ENCODE data around the gene LDLRAD4. TPM values are rescaled to one million over a fixed set of nuclear protein-coding genes. Genes with fewer than 3 reads are reported as not detected.
"Not testable (repeated sequence)": the region's sequence is repeated elsewhere in the genome, so short reads cannot be mapped to it uniquely, and the experiment has no call there.

Gene LDLRAD4
- total RNA-seq, 6 donors from 2014 or later = 19.5 to 26.6 (median 24.4) TPM

DNA sequence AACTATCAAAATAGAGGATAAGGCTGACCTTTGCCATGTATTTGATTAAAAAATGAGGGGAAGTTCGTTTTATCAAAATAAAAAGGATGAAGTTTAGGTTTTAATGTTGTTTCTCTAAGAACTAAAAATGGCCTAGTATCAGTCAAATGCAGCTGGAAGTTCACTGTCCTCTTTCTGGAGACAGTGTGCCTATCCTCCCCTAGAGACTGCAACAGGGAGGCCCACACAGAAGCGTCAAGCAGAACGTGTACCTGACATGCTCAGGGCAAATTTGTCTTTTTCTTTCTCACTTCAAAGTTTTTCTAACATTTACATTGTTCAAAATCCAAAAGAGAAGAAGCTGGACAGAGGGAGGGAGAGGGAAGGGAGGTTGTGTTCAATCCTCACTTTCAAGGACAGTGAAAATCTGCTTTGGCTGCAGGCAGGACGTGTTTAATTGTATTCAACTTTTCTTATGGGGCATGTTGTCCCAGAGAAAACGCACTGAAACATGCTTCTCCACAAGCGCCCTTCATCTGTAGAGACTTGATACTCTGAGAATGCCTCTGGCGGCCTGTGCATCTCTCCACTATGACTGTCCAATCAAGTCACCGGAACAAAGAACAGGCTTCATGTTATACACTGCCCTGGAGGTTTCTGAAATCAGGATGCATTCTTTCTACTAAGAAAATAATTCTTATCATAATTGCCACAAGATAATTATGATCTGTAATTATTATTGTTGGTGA lies 442.7 kb downstream of the LDLRAD4 start:
- Histone ChIP-seq H3K27me3 (no peaks in the 10 kb centered on the region), H3K4me1 (no peaks in the 10 kb centered on the region), H3K4me3 (no peak overlapping the region), H3K27ac (no peak overlapping the region), H3K36me3 (peaks cover 0 to 24% (median 0%) of the 10 kb centered on the region in 4 donors), H3K9me3 (no peaks in the 10 kb centered on the region)
- TF ChIP-seq POLR2AphosphoS5 (IDR thresholded peaks at IDR 0.05) (no peak), EP300 (IDR thresholded peaks at IDR 0.05) (no peak), POLR2A (IDR thresholded peaks at IDR 0.05) (no peak)
- TF ChIP-seq, protein P1, sequence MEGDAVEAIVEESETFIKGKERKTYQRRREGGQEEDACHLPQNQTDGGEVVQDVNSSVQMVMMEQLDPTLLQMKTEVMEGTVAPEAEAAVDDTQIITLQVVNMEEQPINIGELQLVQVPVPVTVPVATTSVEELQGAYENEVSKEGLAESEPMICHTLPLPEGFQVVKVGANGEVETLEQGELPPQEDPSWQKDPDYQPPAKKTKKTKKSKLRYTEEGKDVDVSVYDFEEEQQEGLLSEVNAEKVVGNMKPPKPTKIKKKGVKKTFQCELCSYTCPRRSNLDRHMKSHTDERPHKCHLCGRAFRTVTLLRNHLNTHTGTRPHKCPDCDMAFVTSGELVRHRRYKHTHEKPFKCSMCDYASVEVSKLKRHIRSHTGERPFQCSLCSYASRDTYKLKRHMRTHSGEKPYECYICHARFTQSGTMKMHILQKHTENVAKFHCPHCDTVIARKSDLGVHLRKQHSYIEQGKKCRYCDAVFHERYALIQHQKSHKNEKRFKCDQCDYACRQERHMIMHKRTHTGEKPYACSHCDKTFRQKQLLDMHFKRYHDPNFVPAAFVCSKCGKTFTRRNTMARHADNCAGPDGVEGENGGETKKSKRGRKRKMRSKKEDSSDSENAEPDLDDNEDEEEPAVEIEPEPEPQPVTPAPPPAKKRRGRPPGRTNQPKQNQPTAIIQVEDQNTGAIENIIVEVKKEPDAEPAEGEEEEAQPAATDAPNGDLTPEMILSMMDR (IDR thresholded peaks at IDR 0.05) = no peak
- DNase-seq (no peak), ATAC-seq (ENCODE audit: low FRiP score in 2 of 2) (no peak)
- 81 to 87% methylated on average over 8 of the region's 8 CpGs for WGBS, 2 donors

DNA sequence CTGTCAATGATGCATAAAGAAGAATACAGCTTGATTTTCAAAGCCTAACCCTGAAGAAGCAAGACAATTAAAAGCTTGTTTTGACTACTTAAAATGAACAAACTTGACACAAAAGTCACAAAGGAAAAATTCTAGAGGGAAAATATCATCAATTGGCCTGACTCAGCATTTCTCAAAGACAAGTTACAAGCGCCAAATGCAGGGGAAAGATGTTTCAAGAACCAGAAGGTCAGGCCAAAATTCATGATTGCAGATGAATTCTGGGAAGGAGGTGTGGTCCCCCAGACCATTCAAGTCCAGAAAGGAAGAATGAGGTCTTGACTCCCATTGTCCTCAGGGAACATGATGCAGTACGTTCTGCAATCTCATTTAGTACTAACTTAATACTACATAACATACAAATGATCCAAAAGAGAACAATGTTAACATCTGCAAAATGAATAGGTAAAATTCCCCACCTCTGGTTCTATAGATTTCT lies 443.3 kb downstream of the LDLRAD4 start:
- TF ChIP-seq, protein P1 (IDR thresholded peaks at IDR 0.05) = no peak
- TF ChIP-seq POLR2AphosphoS5 (IDR thresholded peaks at IDR 0.05) (no peak), POLR2A (IDR thresholded peaks at IDR 0.05) (no peak), EP300 (IDR thresholded peaks at IDR 0.05) (no peak)

DNA sequence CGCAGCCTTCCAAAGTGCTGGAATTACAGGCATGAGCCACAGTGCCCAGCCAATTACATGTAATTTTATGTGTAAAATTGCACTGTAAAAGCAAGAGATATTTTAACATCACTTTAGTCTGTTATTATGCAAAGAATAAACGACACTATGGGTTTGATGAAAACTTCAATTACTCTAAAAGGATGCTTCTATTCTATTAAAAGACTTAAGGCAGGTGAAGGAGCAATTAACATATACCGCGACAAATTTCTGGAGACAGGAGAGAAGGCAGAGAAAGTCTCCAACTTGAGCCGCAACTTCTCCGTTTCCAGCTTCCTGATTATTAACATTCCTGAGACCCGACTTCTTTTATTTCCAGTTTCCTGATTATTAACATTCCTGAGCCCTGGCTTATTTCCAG lies 454.1 kb downstream of the LDLRAD4 start:
- TF ChIP-seq EP300 (IDR thresholded peaks at IDR 0.05) (no peak), POLR2AphosphoS5 (IDR thresholded peaks at IDR 0.05) (no peak), POLR2A (IDR thresholded peaks at IDR 0.05) (no peak)
- TF ChIP-seq, protein P1 (IDR thresholded peaks at IDR 0.05) = no peak
- Histone ChIP-seq H3K4me1 (peaks cover 0 to 4% (median 2%) of the 10 kb centered on the region in 4 donors), H3K36me3 (peaks cover 0 to 7% (median under 1%) of the 10 kb centered on the region in 4 donors), H3K27me3 (no peaks in the 10 kb centered on the region), H3K9me3 (peaks cover 0 to 3% (median 0%) of the 10 kb centered on the region in 4 donors), H3K27ac (no peak overlapping the region), H3K4me3 (no peak overlapping the region)
- DNase-seq (no peak), ATAC-seq (ENCODE audit: low FRiP score in 2 of 2) (no peak)
- 59 to 62% methylated on average over 7 of the region's 7 CpGs for WGBS, 2 donors

More for the DNA sequence above, 443.3 kb downstream of the LDLRAD4 start:
- Histone ChIP-seq H3K9me3 (no peaks in the 10 kb centered on the region), H3K4me1 (no peaks in the 10 kb centered on the region), H3K27me3 (no peaks in the 10 kb centered on the region), H3K4me3 (no peak overlapping the region), H3K27ac (no peak overlapping the region), H3K36me3 (peaks cover 0 to 27% (median 0%) of the 10 kb centered on the region in 4 donors)
- WGBS, 2 donors = 82 to 94% methylated on average over 2 of the region's 2 CpGs
- ATAC-seq (ENCODE audit: low FRiP score in 2 of 2) (peak in 1 of 2 donors; percentile 46), DNase-seq (no peak)

DNA sequence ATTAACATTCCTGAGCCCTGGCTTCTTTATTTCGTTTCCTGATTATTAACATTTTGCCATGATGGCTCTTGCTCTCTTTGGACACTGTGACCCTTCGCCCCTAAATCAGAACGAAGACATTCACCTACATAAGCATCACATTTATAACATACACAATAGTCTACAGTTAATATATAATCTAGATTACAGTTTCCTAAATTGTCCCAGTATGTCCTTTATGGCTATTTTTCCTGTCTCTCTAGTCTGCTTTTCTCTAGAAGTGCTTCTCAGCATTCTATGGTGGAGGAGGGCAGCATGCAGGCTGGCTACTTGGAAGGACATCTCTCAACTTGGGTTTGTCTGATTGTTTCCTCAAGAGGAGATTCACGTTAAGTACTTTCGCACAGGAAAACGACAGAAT lies 457.9 kb downstream of the LDLRAD4 start:
- WGBS, 2 donors = 85 to 94% methylated on average over 6 of the region's 6 CpGs

DNA sequence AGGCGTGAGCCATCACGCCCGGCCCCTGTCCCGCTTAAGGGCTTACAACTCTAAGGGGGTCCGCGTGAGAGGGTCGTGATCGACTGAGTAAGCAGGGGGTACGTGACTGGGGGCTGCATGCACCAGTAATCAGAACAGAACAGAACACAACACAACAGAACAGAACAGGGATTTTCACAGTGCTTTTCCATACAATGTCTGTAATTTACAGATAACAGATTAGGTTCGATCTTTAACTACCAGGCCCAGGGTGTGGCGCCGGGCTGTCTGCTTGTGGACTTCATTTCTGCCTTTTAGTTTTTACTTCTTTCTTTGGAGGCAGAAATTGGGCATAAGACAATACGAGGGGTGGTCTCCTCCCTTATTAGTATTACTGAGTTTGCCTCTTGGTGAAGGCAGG lies 458.8 kb downstream of the LDLRAD4 start:
- 97% methylated on average over 13 of the region's 13 CpGs for WGBS, 2 donors
- H3K9me3 ChIP-seq; H3K4me3 ChIP-seq; H3K27me3 ChIP-seq; ATAC-seq (ENCODE audit: low FRiP score in 2 of 2); H3K4me1 ChIP-seq; H3K27ac ChIP-seq; H3K36me3 ChIP-seq: not testable (repeated sequence)
- DNase-seq = peak in 1 of 2 donors; percentile 38

More for the DNA sequence above, 457.9 kb downstream of the LDLRAD4 start:
- H3K27ac ChIP-seq = no peak overlapping the region
- no peaks in the 10 kb centered on the region for H3K27me3 ChIP-seq
- DNase-seq (no peak), ATAC-seq (ENCODE audit: low FRiP score in 2 of 2) (no peak)
- H3K9me3 ChIP-seq = peaks cover 0 to 3% (median 0%) of the 10 kb centered on the region in 4 donors
- TF ChIP-seq, protein P1 (IDR thresholded peaks at IDR 0.05) = no peak
- TF ChIP-seq POLR2A (IDR thresholded peaks at IDR 0.05) (no peak), POLR2AphosphoS5 (IDR thresholded peaks at IDR 0.05) (no peak), EP300 (IDR thresholded peaks at IDR 0.05) (no peak)
- H3K4me3 ChIP-seq = no peak overlapping the region
- peaks cover 0 to 7% (median 0%) of the 10 kb centered on the region in 4 donors for H3K36me3 ChIP-seq
- H3K4me1 ChIP-seq = peaks cover 0 to 4% (median 2%) of the 10 kb centered on the region in 4 donors

Data from upper lobe of left lung (tissue), 6 donors.